Neural cell (in vitro differentiated cells): ENCODE data around the gene KCNK18. TPM values are rescaled to one million over a fixed set of nuclear protein-coding genes. Genes with fewer than 3 reads are reported as not detected.
"Not testable (repeated sequence)": the region's sequence is repeated elsewhere in the genome, so short reads cannot be mapped to it uniquely, and the experiment has no call there.

Experiments
- H2AFZ ChIP-seq: fragments of 200-600, 300-800 bp; sonication (generic), shearing (Covaris generic); 2 replicates; pipeline ENCODE4 v1.6.0; 2014; ENCODE audit warnings: low read depth, mild to moderate bottlenecking, antibody characterized with exemption, low read length, moderate library complexity
- H3F3A ChIP-seq: fragments of 200-600 bp; shearing (Covaris generic); 2 replicates; pipeline ENCODE4 v1.6.1; 2016; ENCODE audit warnings: mild to moderate bottlenecking, moderate library complexity, mixed read lengths, antibody characterized with exemption, low read length; ENCODE audit not compliant: insufficient read depth, poor library complexity, severe bottlenecking
- H3K27ac ChIP-seq: fragments of 200-600, 300-800 bp; sonication (generic), shearing (Covaris generic); 2 replicates; pipeline ENCODE4 v1.5.1; 2014; ENCODE audit warnings: mild to moderate bottlenecking, low read length, moderate library complexity
- H3K27me3 ChIP-seq: fragments of 300-800, 200-600 bp; sonication (generic), shearing (Covaris generic); 2 replicates; pipeline ENCODE4 v1.6.0; 2014; ENCODE audit warnings: mild to moderate bottlenecking, low read depth, low read length, moderate library complexity; ENCODE audit not compliant: insufficient read depth
- H3K36me3 ChIP-seq: fragments of 300-800, 200-600 bp; sonication (generic), shearing (Covaris generic); 2 replicates; pipeline ENCODE4 v1.5.1; 2014; ENCODE audit warnings: mild to moderate bottlenecking, antibody characterized with exemption, low read length, moderate library complexity; ENCODE audit not compliant: insufficient read depth
- H3K4me2 ChIP-seq: fragments of 300-800, 200-600 bp; sonication (generic), shearing (Covaris generic); 2 replicates; pipeline ENCODE4 v1.6.0; 2014; ENCODE audit warnings: mild to moderate bottlenecking, low read length
- H3K4me3 ChIP-seq: fragments of 300-800, 200-600 bp; sonication (generic), shearing (Covaris generic); 2 replicates; pipeline ENCODE4 v1.5.1; 2014; ENCODE audit warnings: mild to moderate bottlenecking, low read length, moderate library complexity
- H3K79me2 ChIP-seq: fragments of 200-600 bp; shearing (Covaris generic); replicated peaks from 2 replicates; pipeline ENCODE4 v1.6.0; 2014; ENCODE audit warnings: mild to moderate bottlenecking, low read length, moderate library complexity; ENCODE audit not compliant: insufficient read depth
- H3K9ac ChIP-seq: fragments of 300-800, 200-600 bp; sonication (generic), shearing (Covaris generic); 2 replicates; pipeline ENCODE4 v1.6.1; 2016; ENCODE audit warnings: mild to moderate bottlenecking, low read length, mixed read lengths
- H3K9me2 ChIP-seq: fragments of 200-600 bp; shearing (Covaris generic); 2 replicates; pipeline ENCODE4 v1.6.1; 2016; ENCODE audit warnings: mild to moderate bottlenecking, low read length, mixed read lengths; ENCODE audit not compliant: insufficient read depth
- H3K9me3 ChIP-seq: fragments of 200-600, 300-800 bp; sonication (generic), shearing (Covaris generic); 2 replicates; pipeline ENCODE4 v1.6.1; 2016; ENCODE audit warnings: mild to moderate bottlenecking, mixed run types, low read length, moderate library complexity, mixed read lengths
- H4K20me1 ChIP-seq: fragments of 200-600 bp; shearing (Covaris generic); 2 replicates; pipeline ENCODE4 v1.6.1; 2016; ENCODE audit warnings: mild to moderate bottlenecking, mixed run types; ENCODE audit not compliant: insufficient read depth
- EP300 ChIP-seq: fragments of 450-650 bp; conservative IDR thresholded peaks from 2 replicates; pipeline ENCODE4 v1.6.1; 2014; ENCODE audit warnings: antibody characterized with exemption, mild to moderate bottlenecking, moderate library complexity; ENCODE audit not compliant: poor library complexity, severe bottlenecking
- EZH2 ChIP-seq: fragments of 200-600, 300-800 bp; shearing (Covaris generic), sonication (generic); IDR thresholded peaks from 2 replicates; pipeline ENCODE4 v1.6.1; 2014; ENCODE audit warnings: antibody characterized with exemption, low read length, borderline replicate concordance, mild to moderate bottlenecking; ENCODE audit not compliant: insufficient read depth, poor library complexity, severe bottlenecking
- MXI1 ChIP-seq: fragments of 450-650 bp; conservative IDR thresholded peaks from 2 replicates; pipeline ENCODE4 v1.6.1; 2014; ENCODE audit warnings: antibody characterized with exemption, mild to moderate bottlenecking; ENCODE audit not compliant: poor library complexity, severe bottlenecking
- POLR2AphosphoS5 ChIP-seq: IDR thresholded peaks from 2 replicates; pipeline ENCODE4 v1.6.1; 2012
- RAD21 ChIP-seq: fragments of 450-650 bp; conservative IDR thresholded peaks from 2 replicates; pipeline ENCODE4 v1.6.1; 2014; ENCODE audit warnings: antibody characterized with exemption, mild to moderate bottlenecking, moderate library complexity
- REST ChIP-seq: IDR thresholded peaks from 2 replicates; pipeline ENCODE4 v1.6.1; 2012; ENCODE audit warnings: borderline replicate concordance
- SMC3 ChIP-seq: fragments of 450-650 bp; conservative IDR thresholded peaks from 2 replicates; pipeline ENCODE4 v1.6.1; 2014; ENCODE audit warnings: antibody characterized with exemption, mild to moderate bottlenecking, moderate library complexity; ENCODE audit not compliant: poor library complexity
- TAF1 ChIP-seq: IDR thresholded peaks from 2 replicates; pipeline ENCODE4 v1.6.1; 2012; ENCODE audit warnings: low read depth
- polyA plus RNA-seq: library from polyadenylated mRNA; depleted of rRNA; stranded (reverse); fragments of >200 nt; gene quantifications from 2 replicates; pipeline ENCODE4 v1.2.3, GENCODE V29; 2014
- TF ChIP-seq, protein P1 (sequence below): fragments of 450-650 bp; IDR thresholded peaks from 2 replicates; pipeline ENCODE4 v1.5.1; 2014; ENCODE audit warnings: antibody characterized with exemption, mild to moderate bottlenecking, moderate library complexity; ENCODE audit not compliant: poor library complexity, severe bottlenecking

Gene KCNK18
- polyA plus RNA-seq, 1 donor from 2014 or later: not detected

GRCh38 chr10:117226813-117227451, 29.6 kb downstream of the KCNK18 start:
- Histone ChIP-seq H4K20me1 (no peaks in the 10 kb centered on the region), H3K9me2 (no peaks in the 10 kb centered on the region), H3K79me2 (no peaks in the 10 kb centered on the region), H3K9me3 (no peaks in the 10 kb centered on the region), H2AFZ (no peak overlapping the region), H3K9ac (no peak overlapping the region), H3K27ac (no peak overlapping the region), H3F3A (no peaks in the 10 kb centered on the region), H3K27me3 (no peaks in the 10 kb centered on the region), H3K4me2 (no peak overlapping the region), H3K4me3 (no peak overlapping the region), H3K36me3 (no peaks in the 10 kb centered on the region)
- TF ChIP-seq TAF1: no peak
- TF ChIP-seq RAD21: no peak
- TF ChIP-seq EP300: no peak

DNA sequence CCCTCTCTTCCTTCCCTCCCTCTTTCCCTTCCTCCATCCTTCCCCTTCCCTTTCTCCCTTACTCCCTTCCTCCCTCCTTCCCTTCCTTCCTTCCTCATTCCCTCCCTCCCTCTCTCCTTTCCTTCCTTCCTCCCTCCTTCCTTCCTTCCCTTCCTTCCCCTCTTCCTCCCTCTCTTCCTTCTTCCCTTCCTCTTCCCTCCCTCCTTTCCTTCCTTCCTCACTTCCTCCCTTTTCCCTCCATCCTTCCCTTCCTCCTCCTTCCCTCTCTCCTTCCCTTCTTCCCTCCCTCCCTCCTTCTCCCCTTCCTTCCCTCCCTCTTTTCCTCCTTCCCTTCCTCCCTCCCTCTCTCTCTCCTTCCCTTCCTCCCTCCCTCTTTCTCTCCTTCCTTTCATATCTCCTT, 30.9 kb downstream of the KCNK18 start:
- no peak overlapping the region for H2AFZ ChIP-seq
- no peaks in the 10 kb centered on the region for H3K9me2 ChIP-seq
- H3K27me3 ChIP-seq: no peaks in the 10 kb centered on the region
- H3K4me2 ChIP-seq: no peak overlapping the region
- no peaks in the 10 kb centered on the region for H4K20me1 ChIP-seq
- H3K9ac ChIP-seq: no peak overlapping the region
- no peaks in the 10 kb centered on the region for H3K79me2 ChIP-seq
- TF ChIP-seq POLR2AphosphoS5: no peak
- TF ChIP-seq RAD21: no peak
- no peak for TF ChIP-seq EP300
- H3K4me3 ChIP-seq: no peak overlapping the region
- H3K9me3 ChIP-seq: no peaks in the 10 kb centered on the region
- no peaks in the 10 kb centered on the region for H3F3A ChIP-seq
- H3K36me3 ChIP-seq: no peaks in the 10 kb centered on the region
- no peak overlapping the region for H3K27ac ChIP-seq

DNA sequence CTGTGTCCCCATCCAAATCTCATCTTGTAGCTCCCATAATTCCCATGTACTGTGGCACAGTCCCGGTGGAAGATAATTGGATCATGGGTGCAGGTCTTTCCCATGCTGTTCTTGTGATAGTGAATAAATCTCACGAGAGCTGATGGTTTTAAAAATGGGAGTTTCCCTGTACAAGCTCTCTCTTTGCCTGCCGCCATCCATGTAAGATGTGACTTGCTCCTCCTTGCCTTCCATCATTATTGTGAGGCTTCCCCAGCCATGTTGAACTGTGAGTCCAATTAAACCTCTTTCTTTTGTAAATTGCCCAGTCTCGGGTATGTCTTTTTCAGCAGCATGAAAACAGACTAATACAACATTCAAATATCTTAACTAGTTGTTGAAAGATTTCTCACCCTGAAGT, 32.8 kb downstream of the KCNK18 start:
- H3K4me2 ChIP-seq, H3K27ac ChIP-seq, H3K79me2 ChIP-seq, H3K36me3 ChIP-seq, H3K9ac ChIP-seq, H3K4me3 ChIP-seq, H2AFZ ChIP-seq, H3K27me3 ChIP-seq, H3K9me2 ChIP-seq, H3K9me3 ChIP-seq, H4K20me1 ChIP-seq, H3F3A ChIP-seq: not testable (repeated sequence)

GRCh38 chr10:117237401-117237991, 40.2 kb downstream of the KCNK18 start:
- H3K27me3 ChIP-seq: peaks cover 32% of the 10 kb centered on the region
- TF ChIP-seq EP300: no peak
- TF ChIP-seq EZH2: no peak
- TF ChIP-seq, protein P1, sequence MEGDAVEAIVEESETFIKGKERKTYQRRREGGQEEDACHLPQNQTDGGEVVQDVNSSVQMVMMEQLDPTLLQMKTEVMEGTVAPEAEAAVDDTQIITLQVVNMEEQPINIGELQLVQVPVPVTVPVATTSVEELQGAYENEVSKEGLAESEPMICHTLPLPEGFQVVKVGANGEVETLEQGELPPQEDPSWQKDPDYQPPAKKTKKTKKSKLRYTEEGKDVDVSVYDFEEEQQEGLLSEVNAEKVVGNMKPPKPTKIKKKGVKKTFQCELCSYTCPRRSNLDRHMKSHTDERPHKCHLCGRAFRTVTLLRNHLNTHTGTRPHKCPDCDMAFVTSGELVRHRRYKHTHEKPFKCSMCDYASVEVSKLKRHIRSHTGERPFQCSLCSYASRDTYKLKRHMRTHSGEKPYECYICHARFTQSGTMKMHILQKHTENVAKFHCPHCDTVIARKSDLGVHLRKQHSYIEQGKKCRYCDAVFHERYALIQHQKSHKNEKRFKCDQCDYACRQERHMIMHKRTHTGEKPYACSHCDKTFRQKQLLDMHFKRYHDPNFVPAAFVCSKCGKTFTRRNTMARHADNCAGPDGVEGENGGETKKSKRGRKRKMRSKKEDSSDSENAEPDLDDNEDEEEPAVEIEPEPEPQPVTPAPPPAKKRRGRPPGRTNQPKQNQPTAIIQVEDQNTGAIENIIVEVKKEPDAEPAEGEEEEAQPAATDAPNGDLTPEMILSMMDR: no peak
- TF ChIP-seq RAD21: no peak
- TF ChIP-seq MXI1: no peak
- no peak for TF ChIP-seq REST
- TF ChIP-seq TAF1: no peak
- no peak for TF ChIP-seq POLR2AphosphoS5
- TF ChIP-seq SMC3: no peak
- no peaks in the 10 kb centered on the region for H4K20me1 ChIP-seq
- no peaks in the 10 kb centered on the region for H3K36me3 ChIP-seq
- H3K27ac ChIP-seq: no peak overlapping the region
- H3F3A ChIP-seq: no peaks in the 10 kb centered on the region
- no peak overlapping the region for H2AFZ ChIP-seq
- no peak overlapping the region for H3K4me2 ChIP-seq
- no peaks in the 10 kb centered on the region for H3K9me3 ChIP-seq
- H3K4me3 ChIP-seq: no peak overlapping the region
- no peaks in the 10 kb centered on the region for H3K9me2 ChIP-seq
- no peaks in the 10 kb centered on the region for H3K79me2 ChIP-seq
- H3K9ac ChIP-seq: no peak overlapping the region
